Neuronal stem cell (in vitro differentiated cells): ENCODE data around the gene SP140.

Source experiments
- DNase-seq: peaks from one replicate; pipeline ENCODE4 v3.0.0-alpha.2; 2013; ENCODE audit warnings: low spot score
- H2AFZ ChIP-seq: one replicate; pipeline ENCODE4 v1.6.1; 2013; ENCODE audit warnings: mild to moderate bottlenecking, low read length, inconsistent platforms
- H2AK5ac ChIP-seq: 2 replicates; pipeline ENCODE4 v1.6.1; 2013; ENCODE audit warnings: low read depth, mild to moderate bottlenecking, inconsistent platforms, low read length, moderate library complexity, mixed read lengths
- H2BK120ac ChIP-seq: 2 replicates; pipeline ENCODE4 v1.6.1; 2013; ENCODE audit warnings: low read depth, mild to moderate bottlenecking, inconsistent platforms, low read length, moderate library complexity, mixed read lengths
- H2BK12ac ChIP-seq: one replicate; pipeline ENCODE4 v1.6.1; 2013; ENCODE audit warnings: low read length, inconsistent platforms
- H2BK15ac ChIP-seq: 2 replicates; pipeline ENCODE4 v1.6.1; 2013; ENCODE audit warnings: mild to moderate bottlenecking, low read length, inconsistent platforms, mixed read lengths
- H2BK5ac ChIP-seq: one replicate; pipeline ENCODE4 v1.6.1; 2013; ENCODE audit warnings: inconsistent platforms, mild to moderate bottlenecking, low read length, moderate library complexity
- H3K14ac ChIP-seq: one replicate; pipeline ENCODE4 v1.6.1; 2013; ENCODE audit warnings: low read length, inconsistent platforms
- H3K18ac ChIP-seq: 2 replicates; pipeline ENCODE4 v1.6.1; 2013; ENCODE audit warnings: low read length, inconsistent platforms
- H3K23ac ChIP-seq: 2 replicates; pipeline ENCODE4 v1.6.1; 2013; ENCODE audit warnings: low read depth, mild to moderate bottlenecking, mixed read lengths, low read length, inconsistent platforms; ENCODE audit not compliant: poor library complexity
- H3K27ac ChIP-seq: replicated peaks from 3 replicates; pipeline ENCODE4 v1.5.1; 2013; ENCODE audit warnings: low read length, inconsistent platforms
- H3K27me3 ChIP-seq, 3 experiments: 2 replicates each; pipeline ENCODE4 v1.6.1; 2013; ENCODE audit warnings: low read length in 3 of 3, mild to moderate bottlenecking in 2 of 3, inconsistent platforms in 1 of 3, low read depth in 1 of 3, mixed read lengths in 1 of 3, moderate library complexity in 1 of 3; ENCODE audit not compliant: control insufficient read depth in 3 of 3, insufficient read depth in 3 of 3
- H3K36me3 ChIP-seq, 2 donors: replicated peaks in 1 of 2; 2 replicates each; pipeline ENCODE4 v1.6.1; 2013; ENCODE audit warnings: low read length in 2 of 2; ENCODE audit not compliant: control insufficient read depth in 2 of 2, insufficient read depth in 2 of 2
- H3K4ac ChIP-seq: 2 replicates; pipeline ENCODE4 v1.6.1; 2013; ENCODE audit warnings: inconsistent platforms, mild to moderate bottlenecking, low read length, moderate library complexity
- H3K4me1 ChIP-seq, 2 donors: 1 replicate in 1 of 2; 2 replicates in 1 of 2; pipeline ENCODE4 v1.6.1; 2013; ENCODE audit warnings: low read length in 2 of 2, low read depth in 1 of 2; ENCODE audit not compliant: control insufficient read depth in 2 of 2, insufficient read depth in 1 of 2
- H3K4me2 ChIP-seq: one replicate; pipeline ENCODE4 v1.6.1; 2013; ENCODE audit warnings: mild to moderate bottlenecking, low read length, inconsistent platforms; ENCODE audit not compliant: insufficient read depth, poor library complexity, severe bottlenecking
- H3K4me3 ChIP-seq, 2 donors: 2 replicates each; pipeline ENCODE4 v1.5.1; 2013; ENCODE audit warnings: low read length in 2 of 2, mild to moderate bottlenecking in 2 of 2, inconsistent platforms in 1 of 2, moderate library complexity in 1 of 2
- H3K79me1 ChIP-seq: one replicate; pipeline ENCODE4 v1.6.1; 2013; ENCODE audit warnings: low read depth, mild to moderate bottlenecking, inconsistent platforms, low read length, moderate library complexity
- H3K9ac ChIP-seq: one replicate; pipeline ENCODE4 v1.6.1; 2013; ENCODE audit warnings: mild to moderate bottlenecking, low read depth, low read length, inconsistent platforms; ENCODE audit not compliant: poor library complexity
- H3K9me3 ChIP-seq, 2 donors: replicated peaks in 1 of 2; 2 replicates each; pipeline versions ENCODE3 to v1.6.1; 2013; ENCODE audit warnings: low read length in 2 of 2, mild to moderate bottlenecking in 2 of 2, inconsistent platforms in 1 of 2, low read depth in 1 of 2, mixed read lengths in 1 of 2, moderate library complexity in 1 of 2; ENCODE audit not compliant: control insufficient read depth in 2 of 2, insufficient read depth in 1 of 2
- H4K8ac ChIP-seq: one replicate; pipeline ENCODE4 v1.6.1; 2013; ENCODE audit warnings: low read depth, mild to moderate bottlenecking, inconsistent platforms, low read length, moderate library complexity
- H4K91ac ChIP-seq: one replicate; pipeline ENCODE4 v1.6.1; 2013; ENCODE audit warnings: low read length, low read depth, mild to moderate bottlenecking, inconsistent platforms; ENCODE audit not compliant: poor library complexity
- WGBS, 2 donors: extraction: QIAGEN DNeasy Blood & Tissue Kit; methylation state at CpG; one replicate each; pipeline ENCODE4 v1.1.7; 2013; ENCODE audit warnings: missing lambda C conversion rate in 2 of 2, mixed read lengths in 1 of 2; ENCODE audit not compliant: insufficient read length in 2 of 2, insufficient replicate concordance in 1 of 2; ENCODE audit errors: extremely low coverage in 2 of 2; 5-methylcytosine and 5-hydroxymethylcytosine counted together

SP140 gene

GRCh38 chr2:230328155-230328458 is 102.6 kb downstream of the SP140 start:
- Histone ChIP-seq H3K14ac (no peak overlapping the region), H4K8ac (no peak overlapping the region), H3K4me2 (no peak overlapping the region), H2BK5ac (no peak overlapping the region), H4K91ac (no peak overlapping the region), H3K36me3 (no peaks in the 10 kb centered on the region), H2BK120ac (no peak overlapping the region), H3K79me1 (no peaks in the 10 kb centered on the region), H3K4me1 (peaks cover 0 to 2% of the 10 kb centered on the region in 2 donors), H2BK15ac (no peak overlapping the region), H2AFZ (no peak overlapping the region), H3K4me3 (no peak overlapping the region), H3K18ac (no peak overlapping the region), H3K4ac (no peak overlapping the region), H3K27ac (no peak overlapping the region), H2BK12ac (no peak overlapping the region), H2AK5ac (no peak overlapping the region), H3K27me3 (no peaks in the 10 kb centered on the region), H3K23ac (no peak overlapping the region), H3K9ac (no peak overlapping the region), H3K9me3 (peaks cover 5 to 6% of the 10 kb centered on the region in 2 donors)
- DNase-seq = no peak
- WGBS, 2 donors = no CpG with 5 or more reads among the region's 8 CpGs

- WGBS, 2 donors = no CpG with 5 or more reads among the region's 7 CpGs
Observed at GRCh38 chr2:230329946-230330605, 104.5 kb downstream of the SP140 start.

GRCh38 chr2:230330725-230331124 is 105.2 kb downstream of the SP140 start:
- H3K27me3 ChIP-seq = no peaks in the 10 kb centered on the region
- H3K4me1 ChIP-seq = peaks cover 0 to 2% of the 10 kb centered on the region in 2 donors
- no peak overlapping the region for H3K14ac ChIP-seq
- no peak overlapping the region for H3K4ac ChIP-seq
- no peaks in the 10 kb centered on the region for H3K79me1 ChIP-seq
- H3K9ac ChIP-seq = no peak overlapping the region
- H3K4me2 ChIP-seq = no peak overlapping the region
- no peak overlapping the region for H2BK120ac ChIP-seq
- no peak overlapping the region for H4K8ac ChIP-seq
- H3K9me3 ChIP-seq = no peaks in the 10 kb centered on the region
- H3K18ac ChIP-seq = no peak overlapping the region
- H4K91ac ChIP-seq = no peak overlapping the region
- H2BK15ac ChIP-seq = no peak overlapping the region
- no peak overlapping the region for H2BK5ac ChIP-seq
- no peak overlapping the region for H2AFZ ChIP-seq
- H3K4me3 ChIP-seq = no peak overlapping the region
- no CpG with 5 or more reads among the region's 7 CpGs for WGBS, 2 donors
- no peak for DNase-seq
- H3K27ac ChIP-seq = no peak overlapping the region
- no peak overlapping the region for H2AK5ac ChIP-seq
- H3K23ac ChIP-seq = no peak overlapping the region
- no peaks in the 10 kb centered on the region for H3K36me3 ChIP-seq
- no peak overlapping the region for H2BK12ac ChIP-seq

More at GRCh38 chr2:230329946-230330605, 104.5 kb downstream of the SP140 start:
- no peak overlapping the region for H3K23ac ChIP-seq
- H3K27me3 ChIP-seq = no peaks in the 10 kb centered on the region
- DNase-seq = no peak
- H3K79me1 ChIP-seq = no peaks in the 10 kb centered on the region
- H3K4me3 ChIP-seq = no peak overlapping the region
- no peak overlapping the region for H2AFZ ChIP-seq
- no peak overlapping the region for H3K4ac ChIP-seq
- H3K14ac ChIP-seq = no peak overlapping the region
- no peak overlapping the region for H3K9ac ChIP-seq
- no peak overlapping the region for H4K91ac ChIP-seq
- H2BK120ac ChIP-seq = no peak overlapping the region
- no peak overlapping the region for H3K27ac ChIP-seq
- no peak overlapping the region for H4K8ac ChIP-seq
- no peaks in the 10 kb centered on the region for H3K36me3 ChIP-seq
- no peaks in the 10 kb centered on the region for H3K9me3 ChIP-seq
- H2BK12ac ChIP-seq = no peak overlapping the region
- H3K4me1 ChIP-seq = peaks cover 0 to 2% of the 10 kb centered on the region in 2 donors
- no peak overlapping the region for H2BK15ac ChIP-seq
- no peak overlapping the region for H2AK5ac ChIP-seq
- H3K4me2 ChIP-seq = no peak overlapping the region
- no peak overlapping the region for H3K18ac ChIP-seq
- no peak overlapping the region for H2BK5ac ChIP-seq

GRCh38 chr2:230335461-230335863 is 109.9 kb downstream of the SP140 start:
- H3K36me3 ChIP-seq = no peaks in the 10 kb centered on the region
- H2BK15ac ChIP-seq = no peak overlapping the region
- no peak overlapping the region for H3K27ac ChIP-seq
- H3K27me3 ChIP-seq = no peaks in the 10 kb centered on the region
- no peak overlapping the region for H3K14ac ChIP-seq
- no peak for DNase-seq
- no peaks in the 10 kb centered on the region for H3K9me3 ChIP-seq
- no peak overlapping the region for H3K18ac ChIP-seq
- WGBS, 2 donors = no CpG with 5 or more reads among the region's 3 CpGs
- H2BK120ac ChIP-seq = no peak overlapping the region
- no peaks in the 10 kb centered on the region for H3K79me1 ChIP-seq
- peaks cover 0 to 2% of the 10 kb centered on the region in 2 donors for H3K4me1 ChIP-seq
- H2AFZ ChIP-seq = no peak overlapping the region
- no peak overlapping the region for H3K4me2 ChIP-seq
- no peak overlapping the region for H2BK5ac ChIP-seq
- H3K4me3 ChIP-seq = no peak overlapping the region
- H3K4ac ChIP-seq = no peak overlapping the region
- no peak overlapping the region for H3K23ac ChIP-seq
- H2AK5ac ChIP-seq = no peak overlapping the region
- no peak overlapping the region for H4K91ac ChIP-seq
- H2BK12ac ChIP-seq = no peak overlapping the region
- H4K8ac ChIP-seq = no peak overlapping the region
- no peak overlapping the region for H3K9ac ChIP-seq
